HepG2 (cell line): Measurements from ENCODE around the gene MRPL58. TPM values are rescaled to one million over a fixed set of nuclear protein-coding genes. Genes with fewer than 3 reads are reported as not detected.

Experiments
- ETV5 ChIP-seq: IDR thresholded peaks from 2 replicates; pipeline ENCODE4 v1.6.1; 2018; ENCODE audit warnings: missing biosample characterization, missing genetic modification reagents, inconsistent platforms, borderline replicate concordance
- GPN1 ChIP-seq: sonication (generic); formaldehyde crosslinking; IDR thresholded peaks from 2 replicates; pipeline ENCODE4 v1.5.1; 2020; ENCODE audit warnings: missing genetic modification reagents, borderline replicate concordance
- KDM5A ChIP-seq: fragments of 200-600 bp; sonication (generic); IDR thresholded peaks from 2 replicates; pipeline ENCODE4 v1.7.0; 2018; ENCODE audit warnings: antibody characterized with exemption, mild to moderate bottlenecking, low read length, borderline replicate concordance
- NFE2 ChIP-seq: sonication (generic); formaldehyde crosslinking; IDR thresholded peaks from 2 replicates; pipeline ENCODE4 v1.4.0; 2020; ENCODE audit warnings: missing genetic modification reagents
- NPAS2 ChIP-seq: sonication (generic); formaldehyde crosslinking; IDR thresholded peaks from 2 replicates; pipeline ENCODE4 v1.8.0; 2022; ENCODE audit warnings: mild to moderate bottlenecking, missing genetic modification reagents, borderline replicate concordance
- PHF5A ChIP-seq: IDR thresholded peaks from one replicate; pipeline ENCODE4 v1.6.1; 2018; ENCODE audit warnings: low read depth, missing genetic modification reagents; ENCODE audit not compliant: unreplicated experiment
- RARA ChIP-seq: IDR thresholded peaks from 2 replicates; pipeline ENCODE4 v1.6.1; 2016; ENCODE audit warnings: missing genetic modification reagents, missing compliant biosample characterization
- REL ChIP-seq: sonication (generic); formaldehyde crosslinking; conservative IDR thresholded peaks from 2 replicates; pipeline ENCODE4 v1.8.0; 2022; ENCODE audit warnings: mild to moderate bottlenecking, missing genetic modification reagents, moderate library complexity
- SMC3 ChIP-seq: IDR thresholded peaks from 2 replicates; pipeline ENCODE4 v1.6.1; 2011; ENCODE audit warnings: low read length, improper control_type of control experiment
- TBP ChIP-seq: sonication (generic); formaldehyde crosslinking; IDR thresholded peaks from 2 replicates; pipeline ENCODE4 v1.5.0; 2020; ENCODE audit warnings: missing genetic modification reagents
- ZBTB1 ChIP-seq: sonication (generic); formaldehyde crosslinking; IDR thresholded peaks from 2 replicates; pipeline ENCODE4 v1.4.0; 2020; ENCODE audit warnings: missing genetic modification reagents, borderline replicate concordance
- ZNF501 ChIP-seq: sonication (generic); formaldehyde crosslinking; IDR thresholded peaks from 2 replicates; pipeline ENCODE4 v1.5.1; 2020; ENCODE audit warnings: mild to moderate bottlenecking, moderate library complexity, missing genetic modification reagents
- ZNF546 ChIP-seq: sonication (generic); formaldehyde crosslinking; conservative IDR thresholded peaks from 2 replicates; pipeline ENCODE4 v1.8.1; 2023; ENCODE audit warnings: mild to moderate bottlenecking, missing genetic modification reagents
- ZNF556 ChIP-seq: sonication (generic); formaldehyde crosslinking; IDR thresholded peaks from 2 replicates; pipeline ENCODE4 v1.4.0; 2020; ENCODE audit warnings: mild to moderate bottlenecking, missing genetic modification reagents, borderline replicate concordance
- ZNF589 ChIP-seq: sonication (generic); formaldehyde crosslinking; conservative IDR thresholded peaks from 2 replicates; pipeline ENCODE4 v1.8.0; 2022; ENCODE audit warnings: mild to moderate bottlenecking, moderate library complexity, missing genetic modification reagents
- polyA plus RNA-seq, 8 experiments: library from polyadenylated mRNA; depleted of rRNA in 3 of 8; stranded (reverse) in 7 of 8; unstranded in 1 of 8; fragments of >200 nt; fragmentation: Illumina TruSeq in 4 of 8; extraction: Trizol in 4 of 8; gene quantifications; 2 replicates each; pipeline versions ENCODE4 v1.2.1 to v1.2.3, GENCODE V29; 2011 to 2016; ENCODE audit warnings: low read depth in 4 of 8, missing spikeins in 1 of 8, mixed read lengths in 1 of 8; ENCODE audit not compliant: insufficient read depth in 1 of 8
- total RNA-seq, 5 experiments: library from RNA; depleted of rRNA; stranded (reverse); fragments of >200 nt; fragmentation: Illumina TruSeq; extraction: Trizol; gene quantifications; 2 replicates each; pipeline ENCODE4 v1.2.3, GENCODE V29; 2016; ENCODE audit warnings: low read depth in 1 of 5
- TF ChIP-seq, protein P1 (sequence below): sonication (generic); formaldehyde crosslinking; IDR thresholded peaks from 2 replicates; pipeline ENCODE4 v1.5.0; 2020; ENCODE audit warnings: mild to moderate bottlenecking, missing genetic modification reagents, borderline replicate concordance
- TF ChIP-seq, protein P2 (sequence below): sonication (generic); formaldehyde crosslinking; IDR thresholded peaks from 2 replicates; pipeline ENCODE4 v1.8.0; 2022; ENCODE audit warnings: missing genetic modification reagents, low read depth, mild to moderate bottlenecking, borderline replicate concordance
- TF ChIP-seq, protein P3 (sequence below): sonication (generic); formaldehyde crosslinking; IDR thresholded peaks from 2 replicates; pipeline ENCODE4 v1.8.0; 2023; ENCODE audit warnings: mild to moderate bottlenecking, missing genetic modification reagents
- TF ChIP-seq, protein P4 (sequence below), 2 experiments: sonication (generic) in 1 of 2; formaldehyde crosslinking in 1 of 2; IDR thresholded peaks; 2 replicates each; pipeline versions ENCODE4 v1.5.1 to v1.6.1; 2011 to 2020; ENCODE audit warnings: borderline replicate concordance in 1 of 2, low read depth in 1 of 2, low read length in 1 of 2, mild to moderate bottlenecking in 1 of 2, missing genetic modification reagents in 1 of 2, moderate library complexity in 1 of 2

The MRPL58 gene
- total and polyA plus RNA-seq, 2 of the 13 experiments (the other 11 are each of a cell fraction or from before 2014, with no cell fraction given) = 44.9 to 68.9 TPM

DNA sequence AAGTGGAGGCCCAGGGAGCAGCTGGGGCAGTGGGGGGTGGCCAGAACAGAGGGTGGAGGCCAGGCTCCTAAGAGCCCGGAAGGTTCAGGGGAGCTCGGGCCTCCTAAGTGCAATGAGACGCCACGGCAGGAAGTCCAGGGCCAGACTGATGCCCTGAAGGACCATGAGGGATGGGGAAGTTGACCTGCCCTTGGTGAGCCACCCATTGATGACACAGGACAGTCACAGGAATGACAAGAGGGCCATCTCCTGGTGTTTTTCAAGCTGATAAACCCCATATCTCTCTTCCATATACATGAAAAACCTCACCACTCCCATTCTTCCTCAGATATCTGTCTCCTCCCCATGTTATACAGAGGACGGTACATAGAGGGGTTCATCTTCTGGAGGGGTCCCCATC, 5.8 kb upstream of the MRPL58 start (continued):
- TF ChIP-seq PHF5A (CRISPR knock-in tag) = no peak
- no peak for TF ChIP-seq ZNF501
- TF ChIP-seq ETV5 (CRISPR knock-in tag) = 0 out of 2 replicates have a peak, but pooled peaks have one; percentile 7
- TF ChIP-seq, protein P1, sequence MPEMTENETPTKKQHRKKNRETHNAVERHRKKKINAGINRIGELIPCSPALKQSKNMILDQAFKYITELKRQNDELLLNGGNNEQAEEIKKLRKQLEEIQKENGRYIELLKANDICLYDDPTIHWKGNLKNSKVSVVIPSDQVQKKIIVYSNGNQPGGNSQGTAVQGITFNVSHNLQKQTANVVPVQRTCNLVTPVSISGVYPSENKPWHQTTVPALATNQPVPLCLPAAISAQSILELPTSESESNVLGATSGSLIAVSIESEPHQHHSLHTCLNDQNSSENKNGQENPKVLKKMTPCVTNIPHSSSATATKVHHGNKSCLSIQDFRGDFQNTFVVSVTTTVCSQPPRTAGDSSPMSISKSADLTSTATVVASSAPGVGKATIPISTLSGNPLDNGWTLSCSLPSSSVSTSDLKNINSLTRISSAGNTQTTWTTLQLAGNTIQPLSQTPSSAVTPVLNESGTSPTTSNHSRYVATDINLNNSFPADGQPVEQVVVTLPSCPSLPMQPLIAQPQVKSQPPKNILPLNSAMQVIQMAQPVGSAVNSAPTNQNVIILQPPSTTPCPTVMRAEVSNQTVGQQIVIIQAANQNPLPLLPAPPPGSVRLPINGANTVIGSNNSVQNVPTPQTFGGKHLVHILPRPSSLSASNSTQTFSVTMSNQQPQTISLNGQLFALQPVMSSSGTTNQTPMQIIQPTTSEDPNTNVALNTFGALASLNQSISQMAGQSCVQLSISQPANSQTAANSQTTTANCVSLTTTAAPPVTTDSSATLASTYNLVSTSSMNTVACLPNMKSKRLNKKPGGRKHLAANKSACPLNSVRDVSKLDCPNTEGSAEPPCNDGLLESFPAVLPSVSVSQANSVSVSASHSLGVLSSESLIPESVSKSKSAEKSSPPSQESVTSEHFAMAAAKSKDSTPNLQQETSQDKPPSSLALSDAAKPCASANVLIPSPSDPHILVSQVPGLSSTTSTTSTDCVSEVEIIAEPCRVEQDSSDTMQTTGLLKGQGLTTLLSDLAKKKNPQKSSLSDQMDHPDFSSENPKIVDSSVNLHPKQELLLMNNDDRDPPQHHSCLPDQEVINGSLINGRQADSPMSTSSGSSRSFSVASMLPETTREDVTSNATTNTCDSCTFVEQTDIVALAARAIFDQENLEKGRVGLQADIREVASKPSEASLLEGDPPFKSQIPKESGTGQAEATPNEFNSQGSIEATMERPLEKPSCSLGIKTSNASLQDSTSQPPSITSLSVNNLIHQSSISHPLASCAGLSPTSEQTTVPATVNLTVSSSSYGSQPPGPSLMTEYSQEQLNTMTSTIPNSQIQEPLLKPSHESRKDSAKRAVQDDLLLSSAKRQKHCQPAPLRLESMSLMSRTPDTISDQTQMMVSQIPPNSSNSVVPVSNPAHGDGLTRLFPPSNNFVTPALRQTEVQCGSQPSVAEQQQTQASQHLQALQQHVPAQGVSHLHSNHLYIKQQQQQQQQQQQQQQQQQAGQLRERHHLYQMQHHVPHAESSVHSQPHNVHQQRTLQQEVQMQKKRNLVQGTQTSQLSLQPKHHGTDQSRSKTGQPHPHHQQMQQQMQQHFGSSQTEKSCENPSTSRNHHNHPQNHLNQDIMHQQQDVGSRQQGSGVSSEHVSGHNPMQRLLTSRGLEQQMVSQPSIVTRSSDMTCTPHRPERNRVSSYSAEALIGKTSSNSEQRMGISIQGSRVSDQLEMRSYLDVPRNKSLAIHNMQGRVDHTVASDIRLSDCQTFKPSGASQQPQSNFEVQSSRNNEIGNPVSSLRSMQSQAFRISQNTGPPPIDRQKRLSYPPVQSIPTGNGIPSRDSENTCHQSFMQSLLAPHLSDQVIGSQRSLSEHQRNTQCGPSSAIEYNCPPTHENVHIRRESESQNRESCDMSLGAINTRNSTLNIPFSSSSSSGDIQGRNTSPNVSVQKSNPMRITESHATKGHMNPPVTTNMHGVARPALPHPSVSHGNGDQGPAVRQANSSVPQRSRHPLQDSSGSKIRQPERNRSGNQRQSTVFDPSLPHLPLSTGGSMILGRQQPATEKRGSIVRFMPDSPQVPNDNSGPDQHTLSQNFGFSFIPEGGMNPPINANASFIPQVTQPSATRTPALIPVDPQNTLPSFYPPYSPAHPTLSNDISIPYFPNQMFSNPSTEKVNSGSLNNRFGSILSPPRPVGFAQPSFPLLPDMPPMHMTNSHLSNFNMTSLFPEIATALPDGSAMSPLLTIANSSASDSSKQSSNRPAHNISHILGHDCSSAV (CRISPR knock-in tag) = no peak
- TF ChIP-seq SMC3 = peak; percentile 96
- TF ChIP-seq, protein P2, sequence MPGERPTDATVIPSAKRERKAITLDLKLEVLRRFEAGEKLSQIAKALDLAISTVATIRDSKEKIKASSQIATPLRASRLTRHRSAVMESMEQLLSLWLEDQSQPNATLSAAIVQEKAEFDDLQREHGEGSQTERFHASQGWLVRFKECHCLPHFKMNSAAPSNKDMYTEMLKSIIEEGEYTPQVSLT (CRISPR knock-in tag) = no peak
- TF ChIP-seq, protein P3, sequence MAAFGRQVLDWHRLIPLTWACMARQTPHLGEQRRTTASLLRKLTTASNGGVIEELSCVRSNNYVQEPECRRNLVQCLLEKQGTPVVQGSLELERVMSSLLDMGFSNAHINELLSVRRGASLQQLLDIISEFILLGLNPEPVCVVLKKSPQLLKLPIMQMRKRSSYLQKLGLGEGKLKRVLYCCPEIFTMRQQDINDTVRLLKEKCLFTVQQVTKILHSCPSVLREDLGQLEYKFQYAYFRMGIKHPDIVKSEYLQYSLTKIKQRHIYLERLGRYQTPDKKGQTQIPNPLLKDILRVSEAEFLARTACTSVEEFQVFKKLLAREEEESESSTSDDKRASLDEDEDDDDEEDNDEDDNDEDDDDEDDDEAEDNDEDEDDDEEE (CRISPR knock-in tag) = no peak
- TF ChIP-seq, protein P4, sequence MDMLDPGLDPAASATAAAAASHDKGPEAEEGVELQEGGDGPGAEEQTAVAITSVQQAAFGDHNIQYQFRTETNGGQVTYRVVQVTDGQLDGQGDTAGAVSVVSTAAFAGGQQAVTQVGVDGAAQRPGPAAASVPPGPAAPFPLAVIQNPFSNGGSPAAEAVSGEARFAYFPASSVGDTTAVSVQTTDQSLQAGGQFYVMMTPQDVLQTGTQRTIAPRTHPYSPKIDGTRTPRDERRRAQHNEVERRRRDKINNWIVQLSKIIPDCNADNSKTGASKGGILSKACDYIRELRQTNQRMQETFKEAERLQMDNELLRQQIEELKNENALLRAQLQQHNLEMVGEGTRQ (IDR thresholded peaks at IDR 0.05; ENCODE audit: low read depth, low read length) = no peak
- TF ChIP-seq, protein P4 (CRISPR knock-in tag; IDR thresholded peaks at IDR 0.05; ENCODE audit: borderline replicate concordance) = no peak
- TF ChIP-seq GPN1 (CRISPR knock-in tag) = no peak
- no peak for TF ChIP-seq REL
- no peak for TF ChIP-seq RARA (CRISPR knock-in tag)
- TF ChIP-seq NPAS2 = no peak
- no peak for TF ChIP-seq NFE2 (CRISPR knock-in tag)
- TF ChIP-seq KDM5A = no peak
- TF ChIP-seq ZNF546 (CRISPR knock-in tag) = no peak
- TF ChIP-seq ZBTB1 (CRISPR knock-in tag) = no peak
- TF ChIP-seq ZNF589 (CRISPR knock-in tag) = no peak
- TF ChIP-seq TBP (CRISPR knock-in tag) = no peak
- no peak for TF ChIP-seq ZNF556 (CRISPR knock-in tag)
